NCI-H774 (cell line): ENCODE data around the gene CEP120.
A peak's percentile ranks its signal among the peaks of the same experiment; 100 is the strongest.
"Not testable (repeated sequence)": the region's sequence is repeated elsewhere in the genome, so short reads cannot be mapped to it uniquely, and the experiment has no call there.

Source experiments
- DNase-seq: peaks from one replicate; lab custom pipeline; 2025; lab: John Stamatoyannopoulos, UW

Gene CEP120

GRCh38 chr5:123423278-123424149, at the start of gene CEP120:
TSS of gene CEP120 (minus strand) at chr5:123423403. CDS start at chr5:123422998, 405 bp downstream.
- DNase-seq = peak; percentile 99

DNA sequence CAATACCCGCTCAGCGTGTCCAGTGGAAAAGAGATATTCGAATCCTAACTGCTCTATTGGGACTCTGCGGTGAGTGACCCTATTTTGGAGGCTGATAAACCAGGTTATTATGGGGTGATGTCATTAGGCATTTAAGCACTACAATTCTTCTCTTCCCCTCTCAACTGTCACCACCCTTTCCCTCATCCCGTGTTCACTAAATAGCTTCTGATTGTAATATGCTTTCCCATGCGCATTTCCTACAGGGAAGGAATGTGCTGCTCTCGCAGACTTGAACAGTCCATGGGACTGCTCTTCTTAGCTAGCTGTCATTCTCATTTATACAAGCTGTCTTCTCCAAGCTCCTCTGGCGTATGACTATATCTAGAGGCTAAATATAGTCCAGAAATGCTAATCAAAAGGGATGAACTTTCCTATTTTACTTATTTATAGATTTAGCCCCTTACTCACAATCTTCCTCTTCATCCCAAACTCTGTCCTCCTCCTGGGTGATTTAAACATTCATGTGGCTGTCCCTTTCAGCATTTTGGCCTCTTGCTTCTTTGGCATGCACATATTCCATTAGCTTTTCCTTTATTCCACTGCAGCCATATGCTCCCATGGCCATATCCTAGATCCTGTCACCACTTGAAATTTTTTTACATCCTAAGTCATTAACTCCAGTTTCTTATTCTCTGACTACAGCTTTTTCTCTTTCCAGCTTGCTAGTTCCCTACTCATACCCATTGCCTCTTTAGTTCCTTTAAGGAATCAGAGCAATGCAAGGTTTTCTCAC, 49.1 kb upstream of the CEP120 start:
- DNase-seq = no peak

DNA sequence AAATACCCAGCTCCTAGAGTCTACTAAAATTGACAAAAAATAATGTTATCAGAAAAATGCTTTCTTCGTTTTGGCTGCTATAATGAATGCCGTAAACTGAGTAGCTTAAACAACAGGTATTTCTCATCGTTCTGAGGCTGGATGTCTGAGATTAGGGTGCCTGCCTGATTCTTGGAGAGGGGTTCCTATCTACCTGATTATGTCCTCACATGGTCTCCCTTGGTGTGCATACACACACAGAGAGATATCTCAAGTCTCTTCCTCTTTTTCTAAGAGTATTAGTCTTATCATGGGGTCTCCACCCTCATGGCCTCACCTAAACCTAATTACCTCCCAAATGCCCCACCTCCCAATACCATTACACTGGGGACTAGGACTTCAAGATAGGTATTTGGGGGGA, 48.2 kb upstream of the CEP120 start:
- no peak for DNase-seq

- not testable (repeated sequence) for DNase-seq
These were observed 43.6 kb upstream of the CEP120 start for GRCh38 chr5:123466839-123467238.

- no peak for DNase-seq
These were observed 37.1 kb upstream of the CEP120 start for GRCh38 chr5:123460296-123460729.

- DNase-seq = not testable (repeated sequence)
These were observed 35.8 kb upstream of the CEP120 start for GRCh38 chr5:123458994-123459393.

GRCh38 chr5:123456242-123456641, 33.0 kb upstream of the CEP120 start:
- no peak for DNase-seq

- DNase-seq = no peak
These were observed 32.4 kb upstream of the CEP120 start for GRCh38 chr5:123455640-123456039.

GRCh38 chr5:123455095-123455494, 31.9 kb upstream of the CEP120 start:
- DNase-seq = no peak

DNA sequence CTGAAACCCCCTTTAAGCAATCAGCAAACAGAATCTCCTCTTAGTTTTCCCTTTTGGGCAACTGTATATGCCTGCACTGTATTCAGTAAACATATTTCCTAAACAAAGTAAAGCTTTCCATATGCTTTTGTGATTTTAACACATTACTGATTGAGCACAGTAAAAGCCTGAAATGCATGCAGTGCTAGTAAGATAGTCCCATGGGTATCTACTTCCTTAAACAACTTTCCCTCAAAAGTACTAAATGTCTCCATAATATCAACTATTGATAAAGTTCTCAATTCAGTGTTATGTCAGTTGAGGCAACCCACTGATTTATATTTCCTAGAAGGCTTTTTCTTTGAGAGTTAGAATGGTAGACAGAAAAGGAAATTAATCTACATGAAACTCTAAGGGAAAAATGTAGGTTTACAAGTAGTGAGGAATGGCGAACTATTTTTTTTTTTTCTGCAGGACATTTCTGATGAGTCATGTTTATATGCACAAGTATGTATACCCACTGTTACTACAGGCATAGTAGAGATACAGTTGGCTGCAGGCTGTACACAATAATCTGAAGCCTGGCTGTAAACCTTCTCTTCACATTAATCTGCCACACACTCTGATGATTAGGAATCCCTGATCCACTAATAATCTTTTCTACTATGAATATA, 31.2 kb upstream of the CEP120 start:
- DNase-seq = no peak

GRCh38 chr5:123452401-123452800, 29.2 kb upstream of the CEP120 start:
- no peak for DNase-seq

DNA sequence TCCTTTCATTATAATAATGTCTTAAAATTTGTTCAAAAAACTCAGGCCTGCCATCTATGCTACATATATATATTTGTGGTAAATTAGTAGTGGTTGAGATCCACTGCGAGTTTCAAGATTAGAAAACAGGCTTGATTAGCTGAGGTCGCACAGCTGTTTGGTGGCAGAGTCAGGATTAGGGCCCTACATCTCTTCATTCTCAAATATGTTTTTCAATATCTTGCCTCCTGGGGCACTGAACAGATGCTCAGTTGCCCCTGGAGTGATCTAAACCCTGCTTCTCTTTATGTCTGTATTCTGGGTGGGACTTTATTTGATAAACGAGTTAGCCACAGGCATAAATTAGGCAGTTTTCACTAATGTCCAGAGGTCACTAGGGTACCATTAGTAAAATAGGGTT, 27.8 kb upstream of the CEP120 start:
- DNase-seq = no peak

DNA sequence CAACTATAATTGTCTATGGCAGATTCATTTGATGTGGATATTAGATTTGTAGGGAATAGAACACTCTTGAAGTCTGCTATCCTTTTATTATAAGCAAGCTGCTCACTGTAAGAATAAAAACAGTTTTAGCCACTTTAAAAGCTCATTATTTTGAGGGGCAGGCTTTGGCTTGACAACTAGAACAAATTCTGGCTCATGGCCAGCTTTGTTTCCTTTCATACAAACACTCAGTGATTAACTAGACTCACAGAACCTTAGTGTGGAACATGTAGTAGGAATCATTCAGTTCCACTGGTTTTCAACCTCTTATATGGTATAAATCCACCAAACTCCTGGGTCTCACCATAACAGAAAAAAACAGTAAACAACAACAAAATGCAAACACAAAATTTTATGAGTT, 27.4 kb upstream of the CEP120 start:
- DNase-seq = peak; percentile 46

- DNase-seq = no peak
These were observed 26.9 kb upstream of the CEP120 start for GRCh38 chr5:123450114-123450513.

GRCh38 chr5:123449424-123449974, 26.3 kb upstream of the CEP120 start:
- DNase-seq = no peak

GRCh38 chr5:123448743-123449142, 25.5 kb upstream of the CEP120 start:
- DNase-seq = no peak

DNA sequence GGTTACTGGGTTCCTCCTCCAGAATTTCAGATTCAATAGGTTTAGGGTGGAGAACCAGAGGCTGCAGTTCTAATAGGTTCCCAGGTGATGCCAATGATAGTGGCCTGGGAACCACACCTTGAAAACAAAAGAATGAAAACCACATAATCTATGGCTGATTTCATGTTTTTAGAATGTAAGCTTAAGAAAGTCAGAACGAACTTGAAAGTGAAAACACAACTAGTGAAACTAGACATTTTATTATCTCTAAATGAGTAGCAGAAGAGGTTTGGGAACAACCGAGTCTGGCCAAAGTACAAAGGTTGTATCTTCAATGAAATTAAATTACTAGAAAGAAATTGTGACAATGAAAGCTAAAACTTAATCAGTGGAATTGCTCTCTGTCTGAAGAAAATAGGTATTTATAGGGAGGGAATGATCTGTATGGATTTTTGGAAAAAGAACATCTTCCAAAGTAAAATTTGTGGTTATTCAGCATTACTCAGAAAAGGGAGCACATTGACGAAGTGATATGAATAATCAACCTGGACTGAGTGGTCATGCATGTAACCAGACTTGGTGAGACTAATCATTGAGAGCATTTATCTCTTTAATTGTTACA, 24.9 kb upstream of the CEP120 start:
- DNase-seq = no peak

- DNase-seq = no peak
These were observed 20.8 kb upstream of the CEP120 start for GRCh38 chr5:123444016-123444415.

DNA sequence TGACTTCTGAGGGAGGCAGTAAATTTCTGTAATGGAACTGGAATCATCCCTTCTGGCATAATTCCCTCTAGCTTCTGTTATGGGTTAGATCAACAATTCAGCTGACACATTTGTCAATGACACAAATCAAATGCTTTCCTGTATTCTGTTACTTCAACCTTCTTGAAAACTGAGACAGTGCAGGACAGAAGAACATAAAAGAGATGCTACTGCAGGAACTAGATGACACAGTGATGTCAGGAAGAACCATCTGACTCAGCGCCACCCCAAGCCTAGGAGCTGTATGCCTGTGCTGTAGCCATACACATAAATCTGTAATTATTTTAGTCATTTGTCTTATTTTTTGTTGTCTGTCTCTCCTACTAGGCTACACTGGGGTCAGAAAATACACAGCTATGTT, 18.2 kb upstream of the CEP120 start:
- DNase-seq = no peak

DNA sequence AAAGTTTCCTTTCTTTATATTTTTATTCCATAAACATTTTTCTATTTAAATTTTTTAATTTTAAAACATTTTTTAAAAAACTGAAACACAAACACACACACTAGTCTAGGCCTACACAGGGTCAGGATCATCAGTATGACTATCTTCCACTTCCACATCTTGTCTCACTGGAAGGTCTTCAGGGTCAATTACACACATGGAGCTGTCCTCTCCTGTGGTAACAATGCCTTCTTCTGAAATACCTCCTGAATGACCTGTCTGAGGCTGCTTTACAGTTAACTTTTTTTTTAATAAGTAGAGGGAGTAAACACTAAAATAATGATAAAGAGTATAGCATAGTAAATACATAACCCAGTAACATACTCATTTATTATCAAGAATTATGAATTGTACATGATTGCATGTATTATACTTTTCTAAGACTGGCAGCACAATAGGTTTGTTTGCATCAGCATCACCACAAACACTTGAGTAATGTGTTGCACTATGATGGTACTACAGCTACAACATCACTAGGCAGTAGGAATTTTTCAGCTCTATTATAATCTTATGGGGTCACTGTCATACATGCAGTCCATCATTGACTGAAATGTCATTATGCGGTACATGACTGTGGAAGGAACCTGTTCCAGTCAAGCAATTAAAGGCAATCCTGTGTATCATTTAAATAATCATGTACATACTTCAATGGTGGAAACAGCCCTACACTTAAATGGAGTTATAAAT, 17.4 kb upstream of the CEP120 start:
- DNase-seq = no peak

GRCh38 chr5:123439709-123440108, 16.5 kb upstream of the CEP120 start:
- no peak for DNase-seq
